ENCODE measurements around the gene CORIN.
"Not testable (repeated sequence)": the region's sequence is repeated elsewhere in the genome, so short reads cannot be mapped to it uniquely, and the experiment has no call there.

The CORIN gene

GRCh38 chr4:47560682-47561081 lies 277.2 kb downstream of the CORIN start:
- DNase-seq: peak in 1 of 2 donors; percentile 47
- no peak overlapping the region for H3K14ac ChIP-seq (ENCODE audit: low read length)
- H4K12ac ChIP-seq (ENCODE audit: low read depth, low read length): no peak overlapping the region
- H3K79me1 ChIP-seq (ENCODE audit: low read length): peaks cover 27% of the 10 kb centered on the region
- no peak overlapping the region for H2AK5ac ChIP-seq (ENCODE audit: low read length)
- no peak overlapping the region for H3K4ac ChIP-seq (ENCODE audit: low read depth, low read length)
- H3K27ac ChIP-seq (ENCODE audit: low read depth, low read length): no peak overlapping the region
- peaks cover 12 to 25% of the 10 kb centered on the region in 2 experiments for H3K36me3 ChIP-seq (ENCODE audit: control insufficient read depth in 1 of 2, insufficient read depth in 2 of 2, low read length in 2 of 2)
- no peak overlapping the region for H4K8ac ChIP-seq (ENCODE audit: low read depth, low read length)
- H3K4me3 ChIP-seq (ENCODE audit: low read depth, low read length): no peak overlapping the region
- no CpG with 5 or more reads among the region's 1 CpG for WGBS (ENCODE audit: extremely low coverage, insufficient coverage, insufficient read length)
- no peaks in the 10 kb centered on the region for H3K79me2 ChIP-seq (ENCODE audit: control insufficient read depth, insufficient read depth, low read length, poor library complexity)
- H2AFZ ChIP-seq (ENCODE audit: insufficient read depth, low read length, poor library complexity): no peak overlapping the region
- H2BK12ac ChIP-seq (ENCODE audit: low read length): peak overlapping the region; percentile 51
- no peak overlapping the region for H3K4me2 ChIP-seq (ENCODE audit: low read length)
- no peak overlapping the region for H3K18ac ChIP-seq (ENCODE audit: low read length)
- peak overlapping the region; percentile 12 for H2BK5ac ChIP-seq (ENCODE audit: low read depth, low read length, poor library complexity)
- H2BK120ac ChIP-seq (ENCODE audit: insufficient read depth, low read length, poor library complexity): peak overlapping the region; percentile 90
- H3K27me3 ChIP-seq (ENCODE audit: insufficient read depth, low read length): no peaks in the 10 kb centered on the region
- H4K91ac ChIP-seq (ENCODE audit: low read depth, low read length): no peak overlapping the region
- H3K4me1 ChIP-seq (ENCODE audit: control insufficient read depth in 1 of 2, insufficient read depth in 2 of 2, low read length in 2 of 2): peaks cover 0 to 6% of the 10 kb centered on the region in 2 experiments
- H3K9me3 ChIP-seq (ENCODE audit: insufficient read depth, low read depth, low read length): no peaks in the 10 kb centered on the region
- H3K9ac ChIP-seq (ENCODE audit: low read length): no peak overlapping the region
- no peak overlapping the region for H3K23ac ChIP-seq (ENCODE audit: low read length)

GRCh38 chr4:47557255-47557654 lies 280.6 kb downstream of the CORIN start:
- H4K8ac ChIP-seq (ENCODE audit: low read depth, low read length): no peak overlapping the region
- H3K4me3 ChIP-seq (ENCODE audit: low read depth, low read length): no peak overlapping the region

GRCh38 chr4:47555920-47556319 lies 281.9 kb downstream of the CORIN start:
- not testable (repeated sequence) for H3K27me3 ChIP-seq (ENCODE audit: insufficient read depth, low read length); H2BK12ac ChIP-seq (ENCODE audit: low read length); H3K4me1 ChIP-seq (ENCODE audit: control insufficient read depth in 1 of 2, insufficient read depth in 2 of 2, low read length in 2 of 2); H2BK5ac ChIP-seq (ENCODE audit: low read depth, low read length, poor library complexity); H3K27ac ChIP-seq (ENCODE audit: low read depth, low read length); H3K18ac ChIP-seq (ENCODE audit: low read length); H3K9ac ChIP-seq (ENCODE audit: low read length); H3K4me2 ChIP-seq (ENCODE audit: low read length); H3K4me3 ChIP-seq (ENCODE audit: low read depth, low read length); H3K14ac ChIP-seq (ENCODE audit: low read length); H3K79me1 ChIP-seq (ENCODE audit: low read length); H3K79me2 ChIP-seq (ENCODE audit: control insufficient read depth, insufficient read depth, low read length, poor library complexity); H4K91ac ChIP-seq (ENCODE audit: low read depth, low read length); H2AFZ ChIP-seq (ENCODE audit: insufficient read depth, low read length, poor library complexity); H4K8ac ChIP-seq (ENCODE audit: low read depth, low read length); H3K9me3 ChIP-seq (ENCODE audit: insufficient read depth, low read depth, low read length); H3K4ac ChIP-seq (ENCODE audit: low read depth, low read length); H2BK120ac ChIP-seq (ENCODE audit: insufficient read depth, low read length, poor library complexity); H4K12ac ChIP-seq (ENCODE audit: low read depth, low read length); H3K23ac ChIP-seq (ENCODE audit: low read length); H2AK5ac ChIP-seq (ENCODE audit: low read length)
- H3K36me3 ChIP-seq (ENCODE audit: control insufficient read depth in 1 of 2, insufficient read depth in 2 of 2, low read length in 2 of 2): peaks cover 12 to 30% of the 10 kb centered on the region in 2 experiments
- no CpG with 5 or more reads among the region's 3 CpGs for WGBS (ENCODE audit: extremely low coverage, insufficient coverage, insufficient read length)
- peak; percentile 66 to 93 for DNase-seq

More at GRCh38 chr4:47557255-47557654, 280.6 kb downstream of the CORIN start:
- Histone ChIP-seq H3K23ac (ENCODE audit: low read length) (no peak overlapping the region), H3K18ac (ENCODE audit: low read length) (no peak overlapping the region), H2BK120ac (ENCODE audit: insufficient read depth, low read length, poor library complexity) (no peak overlapping the region), H3K36me3 (ENCODE audit: control insufficient read depth in 1 of 2, insufficient read depth in 2 of 2, low read length in 2 of 2) (peaks cover 12 to 30% of the 10 kb centered on the region in 2 experiments), H4K91ac (ENCODE audit: low read depth, low read length) (no peak overlapping the region), H3K14ac (ENCODE audit: low read length) (no peak overlapping the region), H3K9ac (ENCODE audit: low read length) (no peak overlapping the region), H4K12ac (ENCODE audit: low read depth, low read length) (no peak overlapping the region), H3K79me2 (ENCODE audit: control insufficient read depth, insufficient read depth, low read length, poor library complexity) (no peaks in the 10 kb centered on the region), H2BK5ac (ENCODE audit: low read depth, low read length, poor library complexity) (no peak overlapping the region), H3K4ac (ENCODE audit: low read depth, low read length) (no peak overlapping the region), H3K79me1 (ENCODE audit: low read length) (peaks cover 11% of the 10 kb centered on the region), H2AK5ac (ENCODE audit: low read length) (no peak overlapping the region), H3K9me3 (ENCODE audit: insufficient read depth, low read depth, low read length) (no peaks in the 10 kb centered on the region), H2AFZ (ENCODE audit: insufficient read depth, low read length, poor library complexity) (no peak overlapping the region), H3K27ac (ENCODE audit: low read depth, low read length) (no peak overlapping the region), H2BK12ac (ENCODE audit: low read length) (no peak overlapping the region), H3K4me1 (ENCODE audit: control insufficient read depth in 1 of 2, insufficient read depth in 2 of 2, low read length in 2 of 2) (no peaks in the 10 kb centered on the region), H3K4me2 (ENCODE audit: low read length) (no peak overlapping the region), H3K27me3 (ENCODE audit: insufficient read depth, low read length) (no peaks in the 10 kb centered on the region)
- DNase-seq: no peak
- no CpG with 5 or more reads among the region's 2 CpGs for WGBS (ENCODE audit: extremely low coverage, insufficient coverage, insufficient read length)

- Histone ChIP-seq H2AK5ac (ENCODE audit: low read length) (no peak overlapping the region), H2BK120ac (ENCODE audit: insufficient read depth, low read length, poor library complexity) (no peak overlapping the region), H3K14ac (ENCODE audit: low read length) (no peak overlapping the region), H3K4me1 (ENCODE audit: control insufficient read depth in 1 of 2, insufficient read depth in 2 of 2, low read length in 2 of 2) (no peaks in the 10 kb centered on the region), H4K91ac (ENCODE audit: low read depth, low read length) (no peak overlapping the region), H3K79me2 (ENCODE audit: control insufficient read depth, insufficient read depth, low read length, poor library complexity) (no peaks in the 10 kb centered on the region), H3K4me2 (ENCODE audit: low read length) (no peak overlapping the region), H3K18ac (ENCODE audit: low read length) (no peak overlapping the region), H3K79me1 (ENCODE audit: low read length) (no peaks in the 10 kb centered on the region), H3K9ac (ENCODE audit: low read length) (no peak overlapping the region), H3K4ac (ENCODE audit: low read depth, low read length) (no peak overlapping the region), H4K8ac (ENCODE audit: low read depth, low read length) (no peak overlapping the region), H3K4me3 (ENCODE audit: low read depth, low read length) (no peak overlapping the region), H3K9me3 (ENCODE audit: insufficient read depth, low read depth, low read length) (no peaks in the 10 kb centered on the region), H2BK12ac (ENCODE audit: low read length) (no peak overlapping the region), H2BK5ac (ENCODE audit: low read depth, low read length, poor library complexity) (no peak overlapping the region), H3K27me3 (ENCODE audit: insufficient read depth, low read length) (no peaks in the 10 kb centered on the region), H2AFZ (ENCODE audit: insufficient read depth, low read length, poor library complexity) (no peak overlapping the region), H3K36me3 (ENCODE audit: control insufficient read depth in 1 of 2, insufficient read depth in 2 of 2, low read length in 2 of 2) (peaks cover 16 to 32% of the 10 kb centered on the region in 2 experiments), H3K23ac (ENCODE audit: low read length) (no peak overlapping the region), H4K12ac (ENCODE audit: low read depth, low read length) (no peak overlapping the region), H3K27ac (ENCODE audit: low read depth, low read length) (peak overlapping the region; percentile 11)
- no CpG with 5 or more reads among the region's 2 CpGs for WGBS (ENCODE audit: extremely low coverage, insufficient coverage, insufficient read length)
- DNase-seq: no peak
Observed at GRCh38 chr4:47553329-47554125, 284.3 kb downstream of the CORIN start.
